Measurements from ENCODE around the gene RREB1.

The RREB1 gene

DNA sequence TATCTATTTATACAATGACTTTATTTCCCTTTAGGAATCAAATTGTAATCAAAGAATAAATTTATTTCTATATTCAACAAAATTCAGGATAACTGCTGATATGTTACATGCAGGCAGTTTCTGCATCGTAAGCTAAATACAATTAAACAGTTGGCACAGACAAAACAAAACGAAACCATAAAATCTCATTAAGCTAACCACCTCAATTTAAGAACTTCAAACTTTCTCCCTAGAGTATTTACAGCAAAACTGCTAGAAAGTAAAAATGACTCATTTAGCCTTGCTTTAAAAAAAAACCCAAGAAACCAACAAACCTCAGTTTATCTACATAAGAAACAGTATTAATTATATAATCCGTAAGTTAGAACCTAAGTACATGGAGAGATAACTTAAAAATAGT, 188.2 kb downstream of the RREB1 start:
- ChIA-PET POLR2A (no interaction called here), CTCF (interaction anchor here (1.4 to 1.5 kb wide), 2 partner anchors 10 to 21 kb away, joined by 4 to 6 read pairs; no protein-coding TSS in a partner anchor)
- TF ChIP-seq, protein P1, sequence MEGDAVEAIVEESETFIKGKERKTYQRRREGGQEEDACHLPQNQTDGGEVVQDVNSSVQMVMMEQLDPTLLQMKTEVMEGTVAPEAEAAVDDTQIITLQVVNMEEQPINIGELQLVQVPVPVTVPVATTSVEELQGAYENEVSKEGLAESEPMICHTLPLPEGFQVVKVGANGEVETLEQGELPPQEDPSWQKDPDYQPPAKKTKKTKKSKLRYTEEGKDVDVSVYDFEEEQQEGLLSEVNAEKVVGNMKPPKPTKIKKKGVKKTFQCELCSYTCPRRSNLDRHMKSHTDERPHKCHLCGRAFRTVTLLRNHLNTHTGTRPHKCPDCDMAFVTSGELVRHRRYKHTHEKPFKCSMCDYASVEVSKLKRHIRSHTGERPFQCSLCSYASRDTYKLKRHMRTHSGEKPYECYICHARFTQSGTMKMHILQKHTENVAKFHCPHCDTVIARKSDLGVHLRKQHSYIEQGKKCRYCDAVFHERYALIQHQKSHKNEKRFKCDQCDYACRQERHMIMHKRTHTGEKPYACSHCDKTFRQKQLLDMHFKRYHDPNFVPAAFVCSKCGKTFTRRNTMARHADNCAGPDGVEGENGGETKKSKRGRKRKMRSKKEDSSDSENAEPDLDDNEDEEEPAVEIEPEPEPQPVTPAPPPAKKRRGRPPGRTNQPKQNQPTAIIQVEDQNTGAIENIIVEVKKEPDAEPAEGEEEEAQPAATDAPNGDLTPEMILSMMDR (IDR thresholded peaks at IDR 0.05; ENCODE audit: insufficient read depth, low read length, missing control alignments) = no peak
- no peak for DNase-seq (ENCODE audit: low read depth, low spot score)
- H3K4me3 ChIP-seq (ENCODE audit: low read depth, low read length) = no peak overlapping the region

DNA sequence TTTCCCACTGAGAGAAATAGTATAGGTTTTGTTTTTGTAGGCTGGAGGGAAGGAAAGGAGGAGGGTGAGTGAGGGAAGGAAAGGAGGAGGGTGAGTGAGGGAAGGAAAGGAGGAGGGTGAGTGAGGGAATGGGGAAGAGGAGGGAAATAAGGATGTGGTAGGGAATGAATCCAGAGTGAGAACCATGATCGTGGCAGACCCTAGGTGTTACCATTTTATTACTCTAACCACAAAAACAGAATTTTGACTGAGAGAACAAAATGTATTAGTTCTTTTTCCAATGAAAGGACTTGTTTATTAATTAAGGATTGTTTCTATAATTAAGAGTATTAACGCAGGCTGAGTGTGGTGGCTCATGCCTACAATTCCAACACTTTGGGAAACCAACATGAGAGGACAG, 188.8 kb downstream of the RREB1 start:
- POLR2A ChIA-PET = no interaction called here
- H3K4me3 ChIP-seq (ENCODE audit: low read depth, low read length) = no peak overlapping the region
- DNase-seq (ENCODE audit: low read depth, low spot score) = no peak
- CTCF ChIA-PET = interaction anchor here (1.0 to 1.5 kb wide), 3 partner anchors 9 to 619 kb away, joined by 3 to 4 read pairs (median 3); no protein-coding TSS in a partner anchor
- TF ChIP-seq, protein P1 (IDR thresholded peaks at IDR 0.05; ENCODE audit: insufficient read depth, low read length, missing control alignments) = no peak

DNA sequence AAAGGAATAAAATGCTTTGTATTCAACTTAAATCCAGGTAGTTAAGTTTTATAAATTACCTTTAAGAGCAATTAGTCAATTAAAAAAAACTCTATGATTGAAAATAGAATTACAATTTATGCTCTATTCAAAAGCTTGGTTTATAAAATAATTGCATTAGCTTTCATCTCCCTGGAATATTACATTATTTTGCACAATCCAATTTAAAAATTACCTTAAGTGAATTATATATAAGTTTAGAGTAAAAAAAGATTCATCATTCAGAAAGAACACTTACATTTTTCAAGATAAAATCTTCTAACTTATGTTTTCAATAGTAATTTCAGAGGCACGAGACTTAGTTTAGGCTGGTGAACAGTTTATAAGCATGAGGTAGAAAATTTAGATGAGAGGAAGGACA, 190.4 kb downstream of the RREB1 start:
- CTCF ChIA-PET = interaction anchor here (0.8 kb wide), 1 partner anchor 23 kb away, joined by 3 read pairs; no protein-coding TSS in a partner anchor

DNA sequence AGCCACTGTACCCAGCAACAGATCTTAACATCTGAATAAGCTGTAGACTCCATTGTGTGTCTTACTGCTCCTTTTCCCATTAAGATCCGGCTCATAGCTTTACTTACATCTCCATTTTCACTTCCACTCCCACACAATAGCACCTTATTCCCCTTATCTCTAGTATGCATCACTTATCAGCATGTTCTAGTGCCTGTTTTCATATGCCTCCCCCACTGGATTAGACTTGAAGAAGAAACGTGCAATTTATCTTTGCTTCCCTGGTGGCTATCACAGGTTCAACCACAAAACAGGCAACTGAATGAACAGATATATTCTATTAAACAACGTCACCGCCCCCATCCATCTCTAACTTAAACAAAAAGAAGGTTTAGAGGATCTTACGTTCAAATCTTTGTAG, 193.2 kb downstream of the RREB1 start:
- ChIA-PET CTCF (interaction anchor here (0.8 to 2.5 kb wide), 5 partner anchors 9 to 314 kb away, joined by 3 to 9 read pairs (median 4); no protein-coding TSS in a partner anchor), POLR2A (interaction anchor here (1.1 kb wide), 1 partner anchor 89 kb away, joined by 3 read pairs; the partner anchor contains the start of genes CAGE1 and RIOK1)
- no peak for DNase-seq (ENCODE audit: low read depth, low spot score)
- TF ChIP-seq, protein P1 (IDR thresholded peaks at IDR 0.05; ENCODE audit: insufficient read depth, low read length, missing control alignments) = no peak
- H3K4me3 ChIP-seq (ENCODE audit: low read depth, low read length) = no peak overlapping the region

More for the DNA sequence above, 190.4 kb downstream of the RREB1 start:
- H3K4me3 ChIP-seq (ENCODE audit: low read depth, low read length) = no peak overlapping the region
- TF ChIP-seq, protein P1 (IDR thresholded peaks at IDR 0.05; ENCODE audit: insufficient read depth, low read length, missing control alignments) = no peak
- DNase-seq (ENCODE audit: low read depth, low spot score) = no peak
- POLR2A ChIA-PET = no interaction called here

All from AG04449 (cell line).